Activated CD8-positive, alpha-beta memory T cell treated with anti-CD3 and anti-CD28 coated beads for 24 hours (primary cell): Measurements from ENCODE around the gene ARHGDIG.
A peak's percentile ranks its signal among the peaks of the same experiment; 100 is the strongest.
"Not testable (repeated sequence)": the region's sequence is repeated elsewhere in the genome, so short reads cannot be mapped to it uniquely, and the experiment has no call there.

Source experiments
- DNase-seq: peaks from one replicate; pipeline ENCODE4 v3.0.0-alpha.2; 2020

The ARHGDIG gene

DNA sequence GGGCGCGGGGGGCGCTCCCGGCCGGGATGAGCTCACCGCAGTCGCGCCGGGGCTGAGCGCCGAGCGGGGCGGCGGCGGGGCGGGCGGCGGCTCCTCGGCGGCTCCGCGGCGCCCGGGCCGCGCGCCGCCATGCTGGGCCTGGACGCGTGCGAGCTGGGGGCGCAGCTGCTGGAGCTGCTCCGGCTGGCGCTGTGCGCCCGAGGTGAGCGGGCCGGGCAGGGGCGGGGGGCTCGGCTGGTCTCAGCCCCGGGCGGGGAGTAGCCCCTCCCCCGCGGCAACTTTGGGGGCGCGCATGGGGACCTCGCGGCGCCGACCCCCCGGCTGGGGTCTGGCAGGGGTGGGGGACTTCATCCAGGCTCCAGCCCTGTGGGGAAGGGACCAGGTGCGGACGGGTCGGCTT, at the start of gene ARHGDIG:
Gene ARHGDIG (plus strand): TSS at position 40 of the 400 bp plus-strand sequence. CDS start 90 bp downstream, at position 130.
- DNase-seq, result no peak

DNA sequence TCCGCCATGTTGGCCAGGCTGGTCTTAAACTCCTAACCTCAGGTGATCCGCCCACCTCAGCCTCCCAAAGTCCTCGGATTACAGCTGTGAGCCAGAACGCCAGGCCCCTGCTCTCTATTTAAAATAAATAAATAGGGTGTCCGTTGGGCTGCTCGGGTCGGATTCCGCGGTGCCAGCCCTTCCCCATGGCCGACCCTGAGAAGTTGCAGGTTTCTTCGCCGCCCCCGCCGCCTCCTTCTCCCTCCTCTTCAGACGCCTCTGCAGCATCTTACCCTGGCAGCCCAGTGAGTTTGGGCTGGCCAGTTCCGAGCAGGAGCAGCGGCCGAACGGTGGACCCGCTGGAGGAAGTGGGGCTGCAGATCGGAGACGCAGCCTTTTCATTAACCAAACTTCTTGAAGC, 49.4 kb upstream of the ARHGDIG start:
- no peak for DNase-seq

DNA sequence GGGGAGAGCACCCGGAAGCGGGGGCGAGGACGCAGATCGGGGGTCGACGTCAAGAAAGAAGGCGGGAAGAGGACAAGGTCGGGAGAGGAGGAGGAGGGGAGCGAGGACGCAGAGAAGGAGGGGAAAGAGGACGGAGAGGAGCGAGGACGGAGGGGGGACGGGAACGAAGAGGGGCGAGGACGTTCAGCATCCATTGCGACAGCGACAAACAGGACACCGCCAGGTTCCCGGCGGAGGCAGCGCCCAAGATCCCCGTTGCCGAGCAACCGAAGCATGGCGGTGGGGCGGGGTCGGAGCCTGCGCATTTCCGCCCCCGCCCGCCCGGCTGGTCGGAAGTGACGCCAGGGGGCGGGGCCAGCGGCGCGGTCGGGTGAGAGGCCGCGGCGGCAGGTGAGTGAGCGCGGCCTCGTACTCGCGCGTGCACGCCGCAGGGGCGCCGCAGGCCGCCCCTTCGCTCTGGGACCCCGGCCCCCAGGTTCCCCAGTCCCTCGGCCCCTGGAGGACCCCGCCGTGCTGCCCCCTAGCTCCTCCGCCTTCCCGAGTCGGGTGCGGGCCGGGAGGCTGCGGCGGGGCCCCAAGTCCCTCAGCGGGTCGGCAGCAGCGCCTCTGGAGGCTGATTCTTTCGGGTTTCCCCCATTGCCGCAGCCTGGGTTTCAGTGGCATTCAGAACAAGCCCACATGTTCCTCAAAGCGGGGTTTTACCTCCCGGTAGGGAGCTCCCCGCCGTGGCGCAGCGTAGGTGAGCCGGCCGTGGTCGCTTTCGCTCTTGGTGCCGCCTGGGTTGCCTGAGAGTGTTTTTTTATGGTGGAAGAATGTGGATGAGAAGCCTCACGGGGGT, 45.7 kb upstream of the ARHGDIG start, which contains the start of gene FAM234A:
Gene FAM234A (plus strand): TSS at position 354 of the 838 bp plus-strand sequence. CDS start 19,593 bp downstream, outside the sequence.
- DNase-seq, result peak; percentile 97

DNA sequence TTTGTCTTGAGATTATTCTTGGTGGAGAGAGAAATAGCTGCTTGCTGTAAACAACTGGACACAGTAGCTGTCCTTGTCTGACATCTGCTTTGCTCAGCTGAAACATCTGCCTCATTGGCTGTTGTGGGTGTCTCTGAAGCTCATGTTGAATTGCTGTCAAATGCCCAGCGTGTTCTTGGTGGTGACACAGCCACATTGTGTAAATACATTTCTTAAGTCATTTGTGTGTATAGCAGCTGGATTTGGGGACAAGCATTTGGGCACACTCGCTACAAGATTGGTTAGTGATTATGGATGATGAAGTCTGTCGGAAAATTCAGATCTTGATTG, 40.5 kb upstream of the ARHGDIG start:
- DNase-seq, result no peak

DNA sequence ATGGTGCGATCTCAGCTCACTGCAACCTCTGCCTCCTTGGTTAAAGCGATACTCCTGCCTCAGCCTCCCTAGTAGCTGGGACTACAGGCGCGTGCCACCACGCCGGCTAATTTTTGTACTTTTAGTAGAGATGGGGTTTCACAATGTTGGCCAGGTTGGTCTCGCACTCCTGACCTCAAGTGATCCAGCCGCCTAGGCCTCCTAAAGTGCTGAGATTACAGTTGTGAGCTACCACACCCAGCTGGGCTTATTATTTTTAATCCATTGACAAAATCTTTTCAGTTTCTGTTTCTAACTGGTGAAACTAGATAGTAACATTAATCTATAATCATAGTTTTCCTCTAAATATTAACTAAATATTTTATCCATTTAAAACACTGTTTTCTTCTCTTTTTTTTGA, 39.8 kb upstream of the ARHGDIG start:
- no peak for DNase-seq

DNA sequence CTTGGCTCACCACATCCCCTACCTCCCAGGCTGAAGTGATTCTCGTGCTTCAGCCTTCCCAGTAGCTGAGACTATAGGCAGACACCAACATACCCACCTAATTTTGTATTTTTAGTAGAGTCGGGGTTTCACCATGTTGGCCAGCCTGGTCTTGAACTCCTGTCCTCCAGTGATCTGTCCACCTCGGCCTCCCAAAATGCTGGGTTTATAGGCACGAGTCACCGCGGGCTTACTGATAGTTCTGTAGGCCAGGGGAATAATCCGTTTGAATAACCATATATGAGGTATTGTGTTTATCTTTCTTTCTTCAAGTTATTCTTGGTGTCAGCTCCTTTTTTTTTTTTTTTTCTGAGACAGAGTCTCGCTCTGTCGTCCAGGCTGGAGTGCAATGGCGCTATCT, 38.1 kb upstream of the ARHGDIG start:
- no peak for DNase-seq

DNA sequence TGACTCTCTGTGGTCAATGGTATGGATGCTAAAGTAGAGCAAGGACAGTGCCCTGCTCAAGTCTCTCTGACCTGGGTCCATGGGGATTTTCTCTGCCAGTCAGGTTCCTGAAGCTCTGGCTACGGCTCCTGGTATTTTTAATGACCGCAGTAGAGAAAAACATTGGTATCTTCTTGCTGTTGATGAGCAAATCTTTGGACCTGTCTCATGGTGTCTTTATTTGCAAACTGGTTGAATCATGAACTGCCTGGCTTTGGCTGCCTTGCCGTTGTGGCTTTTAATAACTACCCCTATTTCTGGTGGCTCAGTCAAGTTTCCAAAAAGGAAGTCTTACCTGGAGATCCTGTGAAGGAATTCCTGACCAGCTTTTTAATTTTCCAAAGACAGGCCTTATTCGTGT, 37.0 kb upstream of the ARHGDIG start:
- no peak for DNase-seq

DNA sequence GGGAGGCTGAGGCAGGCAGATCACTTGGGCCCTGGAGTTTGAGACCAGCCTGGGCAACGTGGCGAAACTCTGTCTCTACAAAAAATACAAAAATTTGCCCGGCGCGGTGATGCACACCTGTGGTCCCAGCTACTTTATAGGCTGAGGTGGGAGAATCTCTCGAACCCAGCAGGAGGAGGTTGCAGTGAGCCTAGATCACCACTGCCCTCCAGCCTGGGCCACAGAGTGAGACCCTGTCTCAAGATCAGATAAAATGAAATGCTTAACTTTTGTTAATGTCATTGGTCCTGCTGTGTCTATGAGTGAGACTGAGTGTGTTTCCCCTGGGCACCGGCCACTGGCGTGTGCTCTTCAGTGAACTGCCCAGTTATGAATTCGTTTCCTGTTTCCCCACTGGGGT, 35.3 kb upstream of the ARHGDIG start:
- DNase-seq, result no peak

DNA sequence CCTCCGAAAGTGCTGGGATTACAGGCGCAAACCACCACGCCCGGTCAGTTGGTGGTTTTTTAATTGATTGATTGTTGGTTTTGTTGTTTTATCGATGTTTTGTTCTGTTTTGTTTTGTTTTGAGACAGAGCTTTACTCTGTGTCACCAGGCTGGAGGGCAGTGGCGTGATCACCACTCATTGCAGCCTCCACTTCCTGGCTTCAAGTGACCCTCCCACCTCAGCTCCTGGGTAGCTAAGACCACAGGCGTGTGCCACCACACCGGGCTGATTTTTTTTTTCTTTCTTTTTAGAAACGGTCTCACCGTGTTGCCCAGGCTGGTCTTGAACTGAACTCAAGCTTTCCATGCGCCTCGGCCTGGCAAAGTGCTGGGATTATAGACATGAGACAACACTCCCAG, 33.4 kb upstream of the ARHGDIG start:
- DNase-seq, result no peak

DNA sequence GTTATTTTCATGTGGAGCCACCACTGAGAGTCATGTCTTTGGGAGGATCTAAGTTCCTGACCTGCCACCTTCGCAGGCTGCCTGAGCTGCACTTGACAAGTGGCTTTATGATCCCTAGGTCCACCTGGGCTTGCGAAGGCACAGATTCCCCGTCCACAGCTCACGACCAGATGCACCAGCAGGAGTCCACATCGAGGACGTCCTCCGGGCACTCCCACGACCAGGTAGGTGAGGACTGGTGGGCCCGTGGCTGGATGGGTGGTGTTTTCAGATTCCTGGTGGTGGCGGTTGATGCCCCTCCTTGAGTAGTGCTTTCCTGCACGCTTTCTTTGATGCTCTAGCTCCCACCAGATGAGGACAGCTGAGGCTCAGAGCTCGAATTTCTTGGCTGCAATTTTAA, 31.0 kb upstream of the ARHGDIG start:
- no peak for DNase-seq

DNA sequence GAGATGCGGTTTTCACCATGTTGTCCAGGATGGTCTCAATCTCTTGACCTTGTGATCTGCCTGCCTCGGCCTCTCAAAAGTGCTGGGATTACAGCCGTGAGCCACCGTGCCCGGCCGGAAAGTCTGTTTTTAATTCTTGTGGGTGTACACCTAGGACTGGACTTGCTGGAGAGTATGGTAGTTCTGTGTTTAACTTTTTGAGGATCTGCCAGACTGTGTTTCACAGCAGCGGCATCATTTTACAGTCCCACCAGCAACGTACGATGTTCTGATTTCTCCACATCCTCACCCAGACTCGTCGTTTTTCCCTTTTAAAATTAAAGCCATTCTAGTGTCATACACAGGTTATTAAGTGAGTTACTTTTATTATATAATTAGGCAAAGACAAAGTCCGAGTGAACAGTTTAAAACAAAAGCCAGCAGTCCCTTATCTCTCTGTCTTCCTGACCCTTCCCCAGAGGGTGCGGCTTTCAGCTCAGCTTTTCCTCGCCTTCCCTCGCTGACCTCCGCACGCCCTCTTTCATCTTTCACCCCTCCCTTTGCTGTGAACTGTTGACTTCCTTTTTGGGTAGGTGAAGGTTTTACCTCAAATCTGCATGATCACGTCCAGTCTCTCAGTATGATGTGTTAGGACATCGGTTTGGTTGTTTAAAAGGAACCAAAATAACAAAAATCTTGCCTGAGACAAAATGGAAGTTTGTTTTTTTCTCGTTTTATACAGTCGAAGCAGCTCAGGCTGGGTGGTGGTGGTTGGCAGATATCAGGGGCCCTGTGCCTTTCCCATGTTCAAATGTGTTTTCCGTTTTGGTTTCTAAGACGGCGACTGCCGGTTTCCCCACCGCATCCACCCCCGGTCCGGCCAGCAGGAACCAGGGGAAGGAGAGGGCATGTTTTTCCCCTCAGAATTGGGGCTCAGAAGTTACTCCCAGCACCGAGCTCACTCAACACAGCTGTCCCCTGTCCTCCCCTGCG, 27.7 kb upstream of the ARHGDIG start:
- DNase-seq, result no peak

DNA sequence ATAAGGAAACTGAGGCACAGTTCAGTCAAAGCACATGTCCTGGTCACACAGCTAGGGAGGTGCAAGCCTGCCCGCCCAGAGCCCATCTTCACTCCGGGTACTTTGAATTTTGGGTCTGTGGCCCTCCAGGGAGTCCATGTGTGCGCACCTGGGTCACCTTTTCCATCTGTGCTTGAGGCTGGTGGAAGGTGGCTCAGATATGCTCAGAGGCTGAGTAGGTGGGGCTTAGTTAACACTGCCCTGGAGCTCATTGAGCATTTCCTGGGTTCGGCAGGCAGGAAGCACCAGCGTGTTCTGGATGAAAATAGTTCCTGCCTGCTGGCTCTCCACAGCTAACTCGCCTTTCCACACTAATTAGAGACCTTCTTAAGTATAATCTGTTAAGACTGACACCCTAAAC, 26.6 kb upstream of the ARHGDIG start:
- DNase-seq, result no peak

DNA sequence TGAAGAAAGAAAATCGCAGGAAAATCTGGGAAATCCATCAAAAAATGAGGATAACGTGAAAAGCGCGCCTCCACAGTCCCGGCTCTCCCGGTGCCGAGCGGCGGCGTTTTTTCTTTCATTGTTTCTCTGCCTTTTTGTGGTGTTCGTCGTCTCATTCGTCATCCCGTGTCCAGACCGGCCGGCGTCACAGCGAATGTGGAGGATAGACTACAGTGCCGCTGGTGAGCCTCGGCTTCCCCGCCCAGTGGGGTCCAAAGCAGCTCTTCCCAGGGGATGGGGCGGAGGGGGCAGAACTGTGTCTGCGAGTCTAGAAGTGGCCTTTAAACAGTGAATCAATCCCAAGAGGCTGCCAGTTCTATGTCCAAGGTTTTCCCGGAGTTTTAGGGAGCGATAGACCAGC, 25.9 kb upstream of the ARHGDIG start:
- no peak for DNase-seq

DNA sequence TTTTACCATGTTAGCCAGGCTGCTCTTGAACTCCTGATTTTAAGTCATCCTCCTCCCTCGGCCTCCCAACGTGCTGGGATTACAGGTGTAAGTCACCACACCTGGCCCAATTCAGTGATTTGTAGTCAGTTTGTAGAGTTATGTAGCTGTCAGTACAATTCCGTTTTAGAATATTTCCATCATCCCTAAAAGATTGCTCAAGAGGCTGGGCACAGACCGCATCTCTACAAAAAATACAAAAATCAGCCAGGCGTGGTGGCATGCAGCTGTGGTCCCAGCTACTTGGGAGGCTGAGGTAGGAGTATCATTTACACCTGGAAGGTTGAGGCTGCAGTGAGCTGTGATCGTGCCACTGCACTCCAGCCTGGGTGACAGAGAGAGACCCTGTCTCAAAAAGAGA, 25.2 kb upstream of the ARHGDIG start:
- no peak for DNase-seq

DNA sequence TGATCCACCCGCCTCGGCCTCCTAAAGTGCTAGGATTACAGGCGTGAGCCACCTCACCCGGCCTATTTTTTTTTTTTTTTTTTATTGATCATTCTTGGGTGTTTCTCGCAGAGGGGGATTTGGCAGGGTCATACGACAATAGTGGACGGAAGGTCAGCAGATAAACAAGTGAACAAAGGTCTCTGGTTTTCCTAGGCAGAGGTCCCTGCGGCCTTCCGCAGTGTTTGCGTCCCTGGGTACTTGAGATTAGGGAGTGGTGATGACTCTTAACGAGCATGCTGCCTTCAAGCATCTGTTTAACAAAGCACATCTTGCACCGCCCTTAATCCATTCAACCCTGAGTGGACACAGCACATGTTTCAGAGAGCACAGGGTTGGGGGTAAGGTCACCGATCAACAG, 22.3 kb upstream of the ARHGDIG start:
- DNase-seq, result not testable (repeated sequence)

DNA sequence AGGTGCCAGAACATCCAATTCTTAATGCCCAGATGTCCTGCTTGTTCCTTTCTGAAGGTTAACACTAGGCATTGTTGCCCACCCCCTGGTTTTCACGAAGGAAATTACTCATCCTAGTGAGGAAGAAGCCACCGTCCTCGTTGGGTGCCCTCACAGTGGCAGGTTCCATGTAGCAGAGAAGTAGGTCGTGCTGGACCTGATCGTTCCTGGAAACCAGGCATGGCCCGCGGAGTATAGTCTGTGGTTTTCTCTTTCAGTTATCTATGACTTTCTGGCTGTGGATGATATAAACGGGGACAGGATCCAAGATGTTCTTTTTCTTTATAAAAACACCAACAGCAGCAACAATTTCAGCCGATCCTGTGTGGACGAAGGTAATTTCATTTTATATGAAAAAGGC, 21.2 kb upstream of the ARHGDIG start:
- DNase-seq, result no peak

DNA sequence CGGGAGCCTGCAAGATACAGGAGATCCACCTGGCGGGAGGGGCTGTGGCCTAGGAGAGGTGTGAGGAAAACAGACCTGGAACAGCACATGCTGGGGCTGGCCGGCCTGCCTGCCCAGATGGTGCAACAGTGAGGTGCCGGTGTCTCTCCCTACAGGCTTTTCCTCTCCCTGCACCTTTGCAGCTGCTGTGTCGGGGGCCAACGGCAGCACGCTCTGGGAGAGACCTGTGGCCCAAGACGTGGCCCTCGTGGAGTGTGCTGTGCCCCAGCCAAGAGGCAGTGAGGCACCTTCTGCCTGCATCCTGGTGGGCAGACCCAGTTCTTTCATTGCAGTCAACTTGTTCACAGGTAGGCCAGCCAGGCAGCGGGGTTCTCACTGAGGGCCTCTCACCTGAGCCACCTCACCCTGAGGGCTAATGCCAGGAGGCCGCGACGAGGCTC, 20.6 kb upstream of the ARHGDIG start:
- DNase-seq, result no peak

DNA sequence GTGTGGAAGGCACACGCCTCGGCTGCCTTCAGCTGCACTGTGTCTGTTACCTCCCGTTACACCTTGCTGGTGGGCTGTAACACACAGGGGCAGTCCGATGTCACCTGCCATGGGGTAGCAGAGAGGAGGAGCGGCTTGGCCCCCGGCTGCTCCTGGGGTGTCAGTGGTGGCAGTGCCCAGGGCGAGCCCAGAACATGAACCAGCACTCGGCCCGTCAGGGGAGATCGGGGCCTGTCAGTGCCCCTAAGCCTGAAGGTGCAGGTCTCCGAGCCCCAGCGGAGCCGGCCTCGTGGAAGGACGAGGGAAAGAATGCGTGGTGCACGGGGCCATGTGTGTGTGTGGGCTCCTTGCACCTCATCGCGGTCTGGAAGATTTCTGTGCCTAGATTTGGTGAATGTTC, 20.1 kb upstream of the ARHGDIG start:
- no peak for DNase-seq

DNA sequence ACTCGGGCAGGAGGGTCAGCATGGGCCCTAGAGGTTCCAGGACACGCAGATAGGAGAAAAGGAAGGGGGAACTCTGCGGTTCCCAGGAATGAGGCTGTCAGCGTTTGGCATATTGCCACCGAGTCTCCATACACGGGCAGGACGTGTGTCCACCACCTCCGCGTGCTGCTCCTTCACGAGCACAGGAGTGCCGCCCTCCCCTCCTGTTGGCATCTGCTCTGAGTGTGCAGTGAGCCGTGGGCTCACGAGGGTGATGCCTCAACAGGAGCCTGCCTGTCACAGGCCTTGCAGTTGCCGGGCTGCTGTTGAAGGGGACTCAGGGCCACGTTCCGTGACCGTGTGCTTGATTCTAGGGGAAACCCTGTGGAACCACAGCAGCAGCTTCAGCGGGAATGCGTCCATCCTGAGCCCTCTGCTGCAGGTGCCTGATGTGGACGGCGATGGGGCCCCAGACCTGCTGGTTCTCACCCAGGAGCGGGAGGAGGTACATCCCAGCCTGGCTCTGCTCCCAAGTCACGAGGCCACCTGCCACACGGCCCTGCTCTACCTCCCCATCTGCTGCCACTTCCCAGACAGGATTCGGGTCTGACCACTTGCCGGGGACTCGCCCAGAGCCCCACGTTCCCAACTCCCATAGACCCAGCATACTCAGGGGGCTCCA, 19.2 kb upstream of the ARHGDIG start:
- DNase-seq, result no peak

DNA sequence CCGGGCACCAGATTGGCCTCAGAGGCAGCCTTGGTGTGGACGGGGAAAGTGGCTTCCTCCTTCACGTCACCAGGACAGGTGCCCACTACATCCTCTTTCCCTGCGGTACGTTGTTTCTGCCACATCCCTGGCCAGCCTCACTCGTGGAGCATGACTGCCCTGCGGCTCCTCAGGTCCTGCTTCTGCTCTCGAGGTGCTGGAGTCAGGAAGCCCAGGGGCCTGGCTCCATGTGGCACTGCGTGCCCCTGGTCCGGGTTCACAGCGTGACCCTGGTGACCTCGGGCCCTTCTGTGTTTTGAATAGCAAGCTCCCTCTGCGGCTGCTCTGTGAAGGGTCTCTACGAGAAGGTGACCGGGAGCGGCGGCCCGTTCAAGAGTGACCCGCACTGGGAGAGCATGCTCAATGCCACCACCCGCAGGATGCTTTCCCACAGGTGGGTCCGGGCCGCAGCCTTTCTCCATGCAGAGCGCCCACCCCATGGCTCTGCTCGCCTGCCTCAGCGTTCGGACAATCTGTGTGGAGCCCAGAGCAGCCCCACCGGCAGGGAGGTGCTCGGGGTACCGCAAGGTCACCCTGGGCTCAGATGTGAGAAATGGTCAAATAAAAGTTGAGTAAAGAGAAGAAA, 18.2 kb upstream of the ARHGDIG start:
- no peak for DNase-seq

DNA sequence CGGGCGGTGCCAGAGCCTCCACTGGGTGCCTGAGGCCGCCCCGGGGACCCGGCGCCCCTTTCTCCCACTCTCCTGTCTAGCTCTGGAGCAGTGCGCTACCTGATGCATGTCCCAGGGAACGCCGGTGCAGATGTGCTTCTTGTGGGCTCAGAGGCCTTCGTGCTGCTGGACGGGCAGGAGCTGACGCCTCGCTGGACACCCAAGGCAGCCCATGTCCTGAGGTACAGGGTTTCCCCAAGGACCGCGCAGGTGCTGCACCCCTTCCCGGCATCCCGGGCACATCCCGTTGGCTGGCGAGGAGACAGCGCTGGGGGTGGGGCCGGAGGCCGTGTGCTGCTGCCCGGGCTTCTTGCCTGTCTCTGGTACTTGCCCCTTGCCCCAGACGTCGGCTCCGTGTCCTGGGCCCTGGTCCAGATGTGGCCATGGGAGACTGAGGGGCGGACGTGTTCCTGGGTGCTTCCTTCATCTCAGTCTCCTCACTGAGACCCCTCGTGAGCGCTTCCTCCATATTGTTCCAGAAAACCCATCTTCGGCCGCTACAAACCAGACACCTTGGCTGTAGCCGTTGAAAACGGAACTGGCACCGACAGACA, 17.1 kb upstream of the ARHGDIG start:
- no peak for DNase-seq

DNA sequence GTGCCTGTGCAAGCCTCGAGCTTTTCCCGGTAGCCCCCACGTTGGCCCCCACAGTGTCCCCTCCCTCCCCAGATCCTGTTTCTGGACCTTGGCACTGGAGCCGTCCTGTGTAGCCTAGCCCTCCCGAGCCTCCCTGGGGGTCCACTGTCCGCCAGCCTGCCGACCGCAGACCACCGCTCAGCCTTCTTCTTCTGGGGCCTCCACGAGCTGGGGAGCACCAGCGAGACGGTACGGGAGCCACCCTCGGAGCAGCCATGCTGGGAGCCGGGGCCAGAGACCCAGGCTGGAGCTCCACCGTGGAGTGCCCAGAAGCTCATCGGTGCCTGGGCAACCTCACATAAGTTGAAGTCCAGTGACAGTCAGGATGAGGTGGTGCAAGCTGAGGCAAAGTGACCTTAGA, 16.4 kb upstream of the ARHGDIG start:
- no peak for DNase-seq
